Activated CD4-positive, alpha-beta T cell treated with anti-CD3 and anti-CD28 coated beads, Interleukin-2, amount 10 ng/mL, durations not matched to agents 7 days and 5 days (primary cell): ENCODE data around the gene KRTDAP. TPM values are rescaled to one million over a fixed set of nuclear protein-coding genes. Genes with fewer than 3 reads are reported as not detected.

ENCODE experiments used
- CTCF ChIA-PET: fragments of 350-600 bp; sonication (Branson Sonifier 250); formaldehyde crosslinking; loops from one replicate; lab custom pipeline; 2021; ENCODE audit warnings: antibody characterized with exemption; lab: Charles Lee
- POLR2A ChIA-PET: fragments of 350-600 bp; sonication (Branson Sonifier 250); formaldehyde crosslinking; loops from one replicate; lab custom pipeline; 2021; ENCODE audit warnings: antibody characterized with exemption; lab: Charles Lee
- DNase-seq: peaks from one replicate; pipeline ENCODE4 v3.0.0-alpha.2; 2020
- H3K27ac Mint-ChIP-seq: one replicate; pipeline ENCODE4 v1.8.0; 2021; ENCODE audit warnings: mild to moderate bottlenecking, moderate library complexity, mixed read lengths
- H3K27me3 Mint-ChIP-seq: one replicate; pipeline ENCODE4 v1.8.0; 2021; ENCODE audit warnings: mixed read lengths
- H3K36me3 Mint-ChIP-seq: one replicate; pipeline ENCODE4 v1.8.0; 2021; ENCODE audit warnings: low read depth, mixed read lengths
- H3K4me1 Mint-ChIP-seq: one replicate; pipeline ENCODE4 v1.8.0; 2021; ENCODE audit warnings: mixed read lengths
- H3K4me3 Mint-ChIP-seq: one replicate; pipeline ENCODE4 v1.8.0; 2021; ENCODE audit warnings: mild to moderate bottlenecking, moderate library complexity, mixed read lengths
- H3K9me3 Mint-ChIP-seq: one replicate; pipeline ENCODE4 v1.8.0; 2021; ENCODE audit warnings: mixed read lengths
- total RNA-seq, 2 experiments: library from RNA; stranded (reverse); gene quantifications; one replicate each; pipeline ENCODE4 v1.2.3, GENCODE V29; 2021

The KRTDAP gene
- total RNA-seq, 2 experiments from 2014 or later: not detected

GRCh38 chr19:35458731-35459391 lies 31.4 kb downstream of the KRTDAP start:
- peaks cover 2% of the 10 kb centered on the region for H3K36me3 Mint-ChIP-seq
- no peak for DNase-seq
- no peaks in the 10 kb centered on the region for H3K9me3 Mint-ChIP-seq
- no peak overlapping the region for H3K4me3 Mint-ChIP-seq
- H3K4me1 Mint-ChIP-seq: peaks cover 42% of the 10 kb centered on the region
- no peak overlapping the region for H3K27ac Mint-ChIP-seq
- ChIA-PET POLR2A (no interaction called here), CTCF (interaction anchor here (0.9 to 1.3 kb wide), 3 partner anchors 8 to 110 kb away, joined by 3 to 6 read pairs (median 4); no protein-coding TSS in a partner anchor)
- peaks cover 12% of the 10 kb centered on the region for H3K27me3 Mint-ChIP-seq

- Mint-ChIP-seq H3K4me1 (peaks cover 36% of the 10 kb centered on the region), H3K27me3 (peaks cover 13% of the 10 kb centered on the region), H3K36me3 (peaks cover 2% of the 10 kb centered on the region), H3K27ac (no peak overlapping the region), H3K9me3 (no peaks in the 10 kb centered on the region), H3K4me3 (no peak overlapping the region)
- DNase-seq: no peak
- ChIA-PET CTCF (no interaction called here), POLR2A (no interaction called here)
These were observed 32.1 kb downstream of the KRTDAP start for GRCh38 chr19:35458192-35458591.

DNA sequence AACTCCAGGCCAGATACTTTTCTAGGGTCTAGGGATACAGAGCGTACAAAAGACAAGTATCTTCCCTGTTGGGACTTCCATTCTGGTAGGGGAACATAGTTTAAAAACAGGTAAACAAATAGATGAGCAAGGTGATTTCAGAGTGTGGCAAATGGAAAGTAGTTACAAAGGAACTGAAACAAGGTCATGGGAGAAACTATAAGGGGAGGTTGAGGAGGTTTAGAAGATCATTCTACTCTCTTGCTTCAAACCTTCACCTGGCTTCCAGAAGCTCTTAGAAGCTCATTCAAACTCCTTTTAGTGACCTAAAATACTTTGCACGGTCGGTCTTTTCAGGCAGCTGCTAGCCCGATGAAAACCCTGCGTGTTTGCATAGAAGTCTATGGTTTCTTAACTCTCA lies 33.1 kb downstream of the KRTDAP start:
- Mint-ChIP-seq H3K9me3 (no peaks in the 10 kb centered on the region), H3K4me3 (no peak overlapping the region), H3K4me1 (peaks cover 30% of the 10 kb centered on the region), H3K36me3 (no peaks in the 10 kb centered on the region), H3K27ac (no peak overlapping the region), H3K27me3 (peaks cover 16% of the 10 kb centered on the region)
- POLR2A ChIA-PET: no interaction called here
- CTCF ChIA-PET: no interaction called here
- DNase-seq: no peak

DNA sequence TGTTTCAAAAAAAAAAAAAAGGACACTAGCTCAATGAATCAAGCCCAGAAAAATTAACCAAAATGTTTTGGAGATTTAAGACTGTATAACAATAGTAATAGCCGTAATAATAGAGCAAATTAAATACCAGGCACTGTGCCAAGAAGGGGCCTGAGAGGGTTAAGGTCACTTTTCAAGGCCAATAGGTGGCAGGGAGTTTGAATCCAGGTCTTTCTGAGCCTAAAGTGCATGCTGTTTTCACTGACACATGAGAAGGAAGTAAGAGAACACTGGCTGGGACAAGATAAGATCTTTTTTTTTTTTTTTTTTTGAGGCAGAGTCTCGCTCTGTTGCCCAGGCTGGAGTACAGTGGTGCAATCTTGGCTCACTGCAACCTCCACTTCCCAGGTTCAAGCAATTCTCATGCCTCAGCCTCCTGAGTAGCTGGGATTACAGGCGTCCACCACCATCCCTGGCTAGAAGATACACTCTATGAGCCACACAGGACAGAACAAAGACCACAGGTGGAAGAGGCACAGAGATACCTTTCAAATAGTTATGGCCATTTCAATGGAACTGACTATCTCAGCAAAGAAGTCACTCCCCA lies 34.6 kb downstream of the KRTDAP start:
- ChIA-PET POLR2A (no interaction called here), CTCF (no interaction called here)
- Mint-ChIP-seq H3K27me3 (peaks cover 18% of the 10 kb centered on the region), H3K27ac (no peak overlapping the region), H3K9me3 (no peaks in the 10 kb centered on the region), H3K4me1 (peaks cover 37% of the 10 kb centered on the region), H3K4me3 (no peak overlapping the region), H3K36me3 (no peaks in the 10 kb centered on the region)
- no peak for DNase-seq

DNA sequence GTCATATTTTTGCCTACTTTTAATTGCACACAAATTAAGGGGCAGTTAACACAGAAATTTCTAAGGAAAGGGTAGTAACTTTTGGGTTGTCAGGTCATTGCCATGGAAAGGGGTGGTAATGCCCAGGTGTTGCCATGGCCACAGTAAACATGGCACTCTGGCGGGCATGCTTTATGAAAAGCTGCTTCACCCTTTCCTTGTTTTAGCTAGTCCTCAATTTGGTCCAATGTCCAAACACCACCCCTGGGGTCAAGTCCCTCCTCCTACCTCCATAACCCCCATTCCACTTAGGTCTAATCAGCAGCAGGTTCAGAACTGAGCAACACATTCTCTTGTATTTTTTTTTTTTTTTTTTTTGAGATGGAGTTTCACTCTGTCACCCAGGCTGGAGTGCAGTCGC lies 35.6 kb downstream of the KRTDAP start:
- POLR2A ChIA-PET: no interaction called here
- Mint-ChIP-seq H3K4me1 (peaks cover 34% of the 10 kb centered on the region), H3K27me3 (peaks cover 18% of the 10 kb centered on the region), H3K4me3 (no peak overlapping the region), H3K27ac (no peak overlapping the region), H3K36me3 (no peaks in the 10 kb centered on the region), H3K9me3 (no peaks in the 10 kb centered on the region)
- DNase-seq: no peak
- CTCF ChIA-PET: interaction anchor here (0.8 to 1.4 kb wide), 2 partner anchors 40 to 102 kb away, joined by 3 to 4 read pairs; no protein-coding TSS in a partner anchor

DNA sequence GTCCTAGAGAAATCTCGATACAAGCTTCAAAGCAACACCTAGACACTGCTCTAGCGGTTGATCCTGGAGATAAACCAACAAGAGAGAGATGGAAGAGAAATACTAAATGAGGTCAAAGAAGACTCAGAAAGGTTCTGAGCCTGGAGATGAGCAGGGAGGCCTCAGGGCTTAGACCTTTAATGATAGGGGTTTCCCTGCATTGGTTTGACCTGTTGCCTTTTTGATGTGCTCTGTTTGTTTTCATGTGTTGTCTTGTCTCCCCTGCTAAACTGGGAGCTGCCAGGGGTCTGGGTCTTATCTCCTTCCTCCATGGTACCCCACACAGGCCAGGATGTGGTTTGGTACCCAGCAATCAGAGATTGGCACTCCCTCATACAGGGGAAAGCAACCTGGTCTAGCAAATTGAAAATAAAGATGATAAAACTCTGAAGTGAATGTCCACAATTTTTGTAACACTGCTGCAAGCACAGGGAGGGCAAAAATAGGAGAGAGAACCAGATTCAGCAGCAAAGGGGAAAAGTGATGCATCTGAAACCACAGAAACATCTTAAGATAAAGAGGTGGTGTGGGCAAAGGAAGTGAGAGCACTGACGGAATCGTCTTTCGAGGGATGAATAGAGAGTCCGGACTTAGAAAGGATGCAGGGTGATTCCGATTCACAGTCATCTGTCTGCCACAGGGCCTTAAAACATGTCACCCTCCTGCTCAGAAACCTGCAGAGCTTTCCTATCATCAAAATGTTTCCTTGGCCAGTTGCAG lies 38.7 kb downstream of the KRTDAP start:
- Mint-ChIP-seq H3K27me3 (peaks cover 34% of the 10 kb centered on the region), H3K9me3 (no peaks in the 10 kb centered on the region), H3K27ac (peak overlapping the region; percentile 56), H3K36me3 (no peaks in the 10 kb centered on the region), H3K4me3 (no peak overlapping the region), H3K4me1 (peaks cover 39% of the 10 kb centered on the region)
- peak; percentile 30 for DNase-seq
- POLR2A ChIA-PET: no interaction called here
- CTCF ChIA-PET: interaction anchor here (1.0 kb wide), 1 partner anchor 8 kb away, joined by 4 read pairs; no protein-coding TSS in a partner anchor

- Mint-ChIP-seq H3K27ac (no peak overlapping the region), H3K9me3 (no peaks in the 10 kb centered on the region), H3K36me3 (no peaks in the 10 kb centered on the region), H3K4me3 (no peak overlapping the region), H3K27me3 (peaks cover 36% of the 10 kb centered on the region), H3K4me1 (peaks cover 42% of the 10 kb centered on the region)
- no peak for DNase-seq
- CTCF ChIA-PET: interaction anchor here (0.8 to 1.9 kb wide), 2 partner anchors 10 to 12 kb away, joined by 4 to 6 read pairs; no protein-coding TSS in a partner anchor
- POLR2A ChIA-PET: no interaction called here
These were observed 40.8 kb downstream of the KRTDAP start for GRCh38 chr19:35449359-35450043.

DNA sequence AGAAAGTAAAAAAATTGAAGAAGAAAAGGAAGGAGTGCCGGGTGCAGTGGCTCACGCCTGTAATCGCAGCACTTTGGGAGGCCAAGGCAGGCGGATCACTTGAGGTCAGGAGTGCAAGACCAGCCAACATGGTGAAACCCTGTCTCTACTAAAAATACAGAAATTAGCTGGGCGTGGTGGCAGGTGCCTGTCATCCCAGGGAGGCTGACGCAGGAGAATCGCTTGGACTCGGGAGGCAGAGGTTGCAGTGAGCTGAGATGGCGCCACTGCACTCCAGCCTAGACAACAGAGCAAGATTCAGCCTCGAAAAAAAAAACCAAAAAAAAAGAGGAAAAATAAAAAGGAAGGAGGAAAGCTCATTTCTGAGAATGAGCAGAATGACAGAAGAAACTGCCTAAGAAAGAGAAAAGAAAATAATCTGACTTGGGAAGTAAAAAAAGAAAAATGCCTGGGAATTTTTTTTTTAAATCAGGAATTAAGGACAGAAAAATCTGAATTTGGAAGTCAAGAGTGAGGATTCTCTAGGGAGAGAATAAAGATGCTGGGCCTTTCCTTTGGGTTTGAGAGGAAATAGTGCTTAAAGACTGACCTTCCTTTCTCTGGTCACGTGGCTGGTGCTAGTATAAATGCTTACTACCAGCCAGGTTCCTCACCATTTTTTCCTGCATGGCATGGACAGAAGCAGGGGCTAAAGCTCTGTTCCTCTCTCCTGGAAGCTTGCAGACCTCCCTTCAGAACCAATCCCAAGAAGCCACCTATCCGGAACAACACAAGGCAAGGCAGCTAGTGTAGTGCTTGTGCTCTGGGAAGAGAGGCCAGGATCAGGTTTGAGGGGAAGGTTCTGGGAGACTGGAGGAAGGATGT lies 42.4 kb downstream of the KRTDAP start, which contains the start of gene FFAR2:
Gene FFAR2, plus strand, starts transcription at position 652 of the 864 bp plus-strand sequence. CDS start 1,458 bp downstream, outside the sequence.
- Mint-ChIP-seq H3K4me3 (no peak within 1 kb of the TSS), H3K27me3 (peaks cover 34% of the 10 kb centered on the region), H3K36me3 (no peaks in the 10 kb centered on the region), H3K9me3 (no peaks in the 10 kb centered on the region), H3K4me1 (peaks cover 40% of the 10 kb centered on the region), H3K27ac (peak within 1 kb of the TSS; percentile 47)
- ChIA-PET CTCF (interaction anchor here (0.7 to 1.9 kb wide), 2 partner anchors 12 to 65 kb away, joined by 4 to 6 read pairs; no protein-coding TSS in a partner anchor), POLR2A (interaction anchor here (0.6 kb wide), 1 partner anchor 60 kb away, joined by 3 read pairs; no protein-coding TSS in a partner anchor)
- DNase-seq: no peak

GRCh38 chr19:35445826-35446593 lies 44.3 kb downstream of the KRTDAP start:
- Mint-ChIP-seq H3K4me1 (peaks cover 28% of the 10 kb centered on the region), H3K27ac (no peak overlapping the region), H3K27me3 (peaks cover 31% of the 10 kb centered on the region), H3K36me3 (no peaks in the 10 kb centered on the region), H3K9me3 (no peaks in the 10 kb centered on the region), H3K4me3 (no peak overlapping the region)
- ChIA-PET POLR2A (no interaction called here), CTCF (interaction anchor here (1.6 kb wide), 1 partner anchor 92 kb away, joined by 4 read pairs; no protein-coding TSS in a partner anchor)
- DNase-seq: peak; percentile 17

GRCh38 chr19:35444735-35445134 lies 45.5 kb downstream of the KRTDAP start:
- H3K27me3 Mint-ChIP-seq: peaks cover 34% of the 10 kb centered on the region
- H3K4me3 Mint-ChIP-seq: no peak overlapping the region
- no peak for DNase-seq
- H3K27ac Mint-ChIP-seq: no peak overlapping the region
- H3K36me3 Mint-ChIP-seq: no peaks in the 10 kb centered on the region
- H3K9me3 Mint-ChIP-seq: no peaks in the 10 kb centered on the region
- ChIA-PET CTCF (interaction anchor here (1.6 kb wide), 1 partner anchor 91 kb away, joined by 4 read pairs; no protein-coding TSS in a partner anchor), POLR2A (no interaction called here)
- H3K4me1 Mint-ChIP-seq: peaks cover 22% of the 10 kb centered on the region

GRCh38 chr19:35442091-35442490 lies 48.2 kb downstream of the KRTDAP start:
- no peaks in the 10 kb centered on the region for H3K9me3 Mint-ChIP-seq
- peaks cover 21% of the 10 kb centered on the region for H3K4me1 Mint-ChIP-seq
- no peak overlapping the region for H3K4me3 Mint-ChIP-seq
- H3K27me3 Mint-ChIP-seq: peaks cover 28% of the 10 kb centered on the region
- POLR2A ChIA-PET: no interaction called here
- no peaks in the 10 kb centered on the region for H3K36me3 Mint-ChIP-seq
- CTCF ChIA-PET: interaction anchor here (1.0 kb wide), 1 partner anchor 89 kb away, joined by 3 read pairs; no protein-coding TSS in a partner anchor
- DNase-seq: no peak
- H3K27ac Mint-ChIP-seq: no peak overlapping the region
